H1 (cell line): ENCODE results near the gene ELP4. TPM values are rescaled to one million over a fixed set of nuclear protein-coding genes. Genes with fewer than 3 reads are reported as not detected.

Experiments
- CTCF ChIA-PET: fragments of 300-600 bp; sonication (Branson Sonifier 250); formaldehyde crosslinking; loops from one replicate; lab custom pipeline; 2021; ENCODE audit not compliant: partially characterized antibody; lab: Charles Lee
- POLR2A ChIA-PET: fragments of 300-600 bp; sonication (Branson Sonifier 250); formaldehyde crosslinking; loops from one replicate; lab custom pipeline; 2021; ENCODE audit warnings: inconsistent platforms; ENCODE audit not compliant: partially characterized antibody; lab: Charles Lee
- DNase-seq, 2 experiments: peaks; one replicate each; pipeline versions ENCODE4 v3.0.0 to v3.0.0-alpha.2; 2010 to 2022; ENCODE audit warnings: low spot score in 2 of 2, low read depth in 1 of 2, mixed read lengths in 1 of 2
- FAIRE-seq: peaks from 2 replicates; lab custom pipeline; 2011; peaks lifted over from hg19 to GRCh38; lab: Jason Lieb, UNC
- H2AFZ ChIP-seq: 2 replicates; pipeline ENCODE4 v1.8.1; 2012; ENCODE audit warnings: low read length, inconsistent platforms
- H2AK5ac ChIP-seq: 2 replicates; pipeline ENCODE4 v1.6.1; 2013; ENCODE audit warnings: low read depth, low read length
- H2BK120ac ChIP-seq: replicated peaks from 2 replicates; pipeline ENCODE3; 2013; ENCODE audit warnings: low read depth, low read length, inconsistent platforms
- H2BK12ac ChIP-seq: 2 replicates; pipeline ENCODE4 v1.6.1; 2013; ENCODE audit warnings: low read depth, low read length
- H2BK15ac ChIP-seq: 2 replicates; pipeline ENCODE4 v1.6.1; 2013; ENCODE audit warnings: low read length
- H2BK20ac ChIP-seq: 2 replicates; pipeline ENCODE4 v1.6.1; 2013; ENCODE audit warnings: low read length
- H2BK5ac ChIP-seq: 2 replicates; pipeline ENCODE4 v1.6.1; 2013; ENCODE audit warnings: low read depth, low read length
- H3K14ac ChIP-seq: 2 replicates; pipeline ENCODE4 v1.6.1; 2013; ENCODE audit warnings: inconsistent platforms; ENCODE audit not compliant: insufficient read length
- H3K18ac ChIP-seq: 2 replicates; pipeline ENCODE4 v1.6.1; 2013; ENCODE audit warnings: low read length; ENCODE audit errors: extremely low read depth
- H3K23ac ChIP-seq: 2 replicates; pipeline ENCODE4 v1.6.1; 2013; ENCODE audit warnings: inconsistent platforms; ENCODE audit not compliant: insufficient read length
- H3K23me2 ChIP-seq: 2 replicates; pipeline ENCODE4 v1.6.1; 2013; ENCODE audit warnings: low read depth, low read length
- H3K27ac ChIP-seq: 2 replicates; pipeline ENCODE4 v1.6.1; 2011; ENCODE audit warnings: low read depth, low read length, inconsistent platforms
- H3K27me3 ChIP-seq, 4 experiments: replicated peaks in 1 of 4; 1 replicate in 1 of 4; 2 replicates in 3 of 4; pipeline versions ENCODE4 v1.6.1 to v1.8.1; 2011 to 2013; ENCODE audit warnings: low read length in 3 of 4, mild to moderate bottlenecking in 3 of 4, inconsistent platforms in 2 of 4, mixed read lengths in 2 of 4, moderate library complexity in 1 of 4; ENCODE audit not compliant: control insufficient read depth in 3 of 4, insufficient read depth in 3 of 4; ENCODE audit errors: extremely low read depth in 1 of 4
- H3K36me3 ChIP-seq, 4 experiments: 2 replicates each; pipeline versions ENCODE4 v1.6.1 to v1.8.1; 2011 to 2013; ENCODE audit warnings: mild to moderate bottlenecking in 4 of 4, low read length in 3 of 4, moderate library complexity in 2 of 4, control low read depth in 1 of 4, inconsistent platforms in 1 of 4; ENCODE audit not compliant: insufficient read depth in 4 of 4, control insufficient read depth in 2 of 4
- H3K4ac ChIP-seq: replicated peaks from 2 replicates; pipeline ENCODE3; 2013; ENCODE audit warnings: low read length, low read depth, mixed read lengths, inconsistent platforms; ENCODE audit not compliant: insufficient read length
- H3K4me1 ChIP-seq, 4 experiments: replicated peaks in 1 of 4; 1 replicate in 1 of 4; 2 replicates in 3 of 4; pipeline versions ENCODE4 v1.6.1 to v1.8.1; 2011 to 2013; ENCODE audit warnings: low read length in 3 of 4, inconsistent platforms in 2 of 4, mixed read lengths in 1 of 4; ENCODE audit not compliant: insufficient read depth in 4 of 4, control insufficient read depth in 3 of 4
- H3K4me2 ChIP-seq, 2 experiments: 2 replicates each; pipeline versions ENCODE4 v1.6.1 to v1.8.1; 2011 to 2013; ENCODE audit warnings: low read depth in 2 of 2, low read length in 2 of 2, control low read depth in 1 of 2, inconsistent platforms in 1 of 2, mild to moderate bottlenecking in 1 of 2; ENCODE audit not compliant: insufficient read depth in 1 of 2
- H3K4me3 ChIP-seq, 4 experiments: fragments of 200-600, 300-600 bp in 1 of 4; sonication (generic), shearing (Covaris generic), sonication (Bioruptor Twin) in 1 of 4; 2 replicates each; pipeline versions ENCODE4 v1.5.1 to v1.8.1; 2011 to 2016; ENCODE audit warnings: low read length in 4 of 4, low read depth in 3 of 4, control low read depth in 2 of 4, inconsistent platforms in 2 of 4, mild to moderate bottlenecking in 2 of 4, mixed read lengths in 1 of 4, moderate library complexity in 1 of 4; ENCODE audit not compliant: insufficient read depth in 2 of 4; ENCODE audit errors: extremely low read depth in 1 of 4
- H3K56ac ChIP-seq: replicated peaks from 2 replicates; pipeline ENCODE3; 2013; ENCODE audit warnings: low read depth, mild to moderate bottlenecking, mixed read lengths, low read length, inconsistent platforms; ENCODE audit not compliant: insufficient read length
- H3K79me1 ChIP-seq: 2 replicates; pipeline ENCODE4 v1.6.1; 2013; ENCODE audit warnings: low read depth, low read length, control low read depth
- H3K79me2 ChIP-seq, 2 experiments: 2 replicates each; pipeline versions ENCODE4 v1.6.1 to v1.8.1; 2012 to 2013; ENCODE audit warnings: low read length in 2 of 2, mild to moderate bottlenecking in 2 of 2, inconsistent platforms in 1 of 2; ENCODE audit not compliant: insufficient read depth in 2 of 2, control insufficient read depth in 1 of 2
- H3K9ac ChIP-seq, 4 experiments: replicated peaks in 1 of 4; 1 replicate in 1 of 4; 2 replicates in 3 of 4; pipeline versions ENCODE4 v1.6.1 to v1.8.1; 2011 to 2013; ENCODE audit warnings: low read depth in 3 of 4, low read length in 3 of 4, control low read depth in 2 of 4, mild to moderate bottlenecking in 2 of 4, moderate library complexity in 2 of 4, inconsistent platforms in 1 of 4; ENCODE audit errors: extremely low read depth in 1 of 4
- H3K9me3 ChIP-seq, 2 experiments: 2 replicates each; pipeline versions ENCODE4 v1.6.1 to v1.8.1; 2012 to 2013; ENCODE audit warnings: mild to moderate bottlenecking in 2 of 2, moderate library complexity in 2 of 2, control low read depth in 1 of 2, inconsistent platforms in 1 of 2, low read depth in 1 of 2, low read length in 1 of 2, mixed read lengths in 1 of 2; ENCODE audit not compliant: insufficient read depth in 2 of 2
- H4K20me1 ChIP-seq, 2 experiments: replicated peaks in 1 of 2; 2 replicates each; pipeline versions ENCODE3 to v1.8.1; 2011 to 2013; ENCODE audit warnings: inconsistent platforms in 2 of 2, low read length in 2 of 2, mild to moderate bottlenecking in 1 of 2; ENCODE audit not compliant: insufficient read depth in 2 of 2, control insufficient read depth in 1 of 2
- H4K5ac ChIP-seq: 2 replicates; pipeline ENCODE4 v1.6.1; 2013; ENCODE audit warnings: low read length, low read depth, mixed read lengths, inconsistent platforms; ENCODE audit not compliant: insufficient read length
- H4K8ac ChIP-seq: 2 replicates; pipeline ENCODE4 v1.8.0; 2013; ENCODE audit warnings: mild to moderate bottlenecking, moderate library complexity, low read length, inconsistent platforms; ENCODE audit not compliant: insufficient read depth; ENCODE audit errors: extremely low read depth
- H4K91ac ChIP-seq: replicated peaks from 2 replicates; pipeline ENCODE3; 2013; ENCODE audit warnings: low read length, mixed read lengths, inconsistent platforms; ENCODE audit not compliant: insufficient read length
- ATF3 ChIP-seq: IDR thresholded peaks from 2 replicates; pipeline ENCODE4 v1.6.1; 2011; ENCODE audit warnings: low read depth, mild to moderate bottlenecking, low read length; ENCODE audit not compliant: insufficient read depth
- BCL11A ChIP-seq, 2 experiments: IDR thresholded peaks; one replicate each; pipeline ENCODE4 v1.6.1; 2011; ENCODE audit warnings: low read depth in 2 of 2, low read length in 2 of 2, mild to moderate bottlenecking in 2 of 2
- CREB1 ChIP-seq: IDR thresholded peaks from 2 replicates; pipeline ENCODE4 v1.6.1; 2012; ENCODE audit warnings: inconsistent platforms
- EGR1 ChIP-seq: IDR thresholded peaks from 2 replicates; pipeline ENCODE4 v1.6.1; 2011; ENCODE audit warnings: low read depth, low read length, borderline replicate concordance
- EP300 ChIP-seq, 2 experiments: IDR thresholded peaks; 1 replicate in 1 of 2; 2 replicates in 1 of 2; pipeline ENCODE4 v1.6.1; 2011 to 2012; ENCODE audit warnings: low read depth in 2 of 2, low read length in 2 of 2, mild to moderate bottlenecking in 2 of 2, borderline replicate concordance in 1 of 2, inconsistent platforms in 1 of 2, moderate library complexity in 1 of 2
- GTF2F1 ChIP-seq: IDR thresholded peaks from 2 replicates; pipeline ENCODE4 v1.6.1; 2012; ENCODE audit warnings: low read depth, low read length, improper control_type of control experiment, borderline replicate concordance
- JUN ChIP-seq: IDR thresholded peaks from 2 replicates; pipeline ENCODE4 v1.6.1; 2011; ENCODE audit warnings: low read depth, mild to moderate bottlenecking, improper control_type of control experiment, low read length
- POLR2A ChIP-seq, 2 experiments: IDR thresholded peaks; 1 replicate in 1 of 2; 2 replicates in 1 of 2; pipeline ENCODE4 v1.6.1; 2011; ENCODE audit warnings: low read depth in 2 of 2, low read length in 2 of 2, mild to moderate bottlenecking in 2 of 2; ENCODE audit errors: control extremely low read depth in 1 of 2
- RAD21 ChIP-seq, 2 experiments: IDR thresholded peaks in 1 of 2; conservative IDR thresholded peaks in 1 of 2; 2 replicates each; pipeline ENCODE4 v1.6.1; 2011; ENCODE audit warnings: low read depth in 2 of 2, low read length in 2 of 2, improper control_type of control experiment in 1 of 2, inconsistent platforms in 1 of 2, mild to moderate bottlenecking in 1 of 2, moderate library complexity in 1 of 2
- RBBP5 ChIP-seq: IDR thresholded peaks from 2 replicates; pipeline ENCODE4 v1.7.1; 2012; ENCODE audit warnings: low read depth, mild to moderate bottlenecking, inconsistent platforms, low read length, moderate library complexity, borderline replicate concordance
- SIN3A ChIP-seq, 2 experiments: IDR thresholded peaks in 1 of 2; conservative IDR thresholded peaks in 1 of 2; 2 replicates each; pipeline ENCODE4 v1.6.1; 2011 to 2012; ENCODE audit warnings: low read length in 2 of 2, improper control_type of control experiment in 1 of 2, low read depth in 1 of 2, mild to moderate bottlenecking in 1 of 2
- TAF7 ChIP-seq: optimal IDR thresholded peaks from 2 replicates; pipeline ENCODE3; 2011; ENCODE audit warnings: low read depth, mild to moderate bottlenecking, inconsistent platforms, low read length, moderate library complexity, borderline replicate concordance
- YY1 ChIP-seq: IDR thresholded peaks from 2 replicates; pipeline ENCODE4 v1.6.1; 2011; ENCODE audit warnings: low read depth, mild to moderate bottlenecking, low read length
- ZNF274 ChIP-seq: IDR thresholded peaks from 2 replicates; pipeline ENCODE4 v1.7.0; 2012; ENCODE audit warnings: low read length, borderline replicate concordance; ENCODE audit errors: extremely low read depth
- polyA plus RNA-seq, 7 experiments: library from polyadenylated mRNA; depleted of rRNA in 3 of 7; stranded (reverse) in 5 of 7; unstranded in 2 of 7; fragments of >200 nt in 5 of 7; fragments of 200-250 nt in 2 of 7; gene quantifications; 1 replicate in 5 of 7; 2 replicates in 1 of 7; 4 replicates in 1 of 7; pipeline versions ENCODE4 v1.2.1 to v1.2.3, GENCODE V29; 2011 to 2013; ENCODE audit warnings: missing spikeins in 2 of 7, mixed read lengths in 2 of 7
- total RNA-seq: library from RNA; stranded (reverse); fragmentation: NEBNext Ultra II Directional; extraction: Animal tissue kit (Norgen Biotek cat#: 25700); gene quantifications from 2 replicates; pipeline ENCODE4 v1.2.1, GENCODE V29; 2021

The ELP4 gene
- total and polyA plus RNA-seq, 2 of the 8 experiments (the other 6 are each of a cell fraction or from before 2014, with no cell fraction given): 14.0 to 18.6 TPM

DNA sequence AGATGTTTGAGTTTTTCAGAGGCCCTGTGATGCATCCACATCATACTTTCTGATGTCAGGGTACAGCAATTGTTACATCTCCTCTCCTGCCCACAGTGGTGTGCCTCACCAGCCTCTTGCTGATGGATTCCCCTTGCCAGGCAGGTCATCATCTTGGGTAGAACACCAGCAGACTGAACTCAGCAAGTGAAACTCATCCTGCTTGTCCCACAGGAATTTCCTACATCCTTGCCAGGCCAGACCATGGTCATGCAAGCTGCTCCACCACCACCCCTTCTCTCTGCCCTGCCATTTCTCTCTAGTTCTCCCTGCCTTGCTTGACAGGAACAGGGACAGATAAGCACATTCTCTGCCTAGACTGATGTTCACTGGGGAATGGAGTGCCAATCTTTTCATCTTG, 215.6 kb downstream of the ELP4 start:
- Histone ChIP-seq H2AK5ac (no peak overlapping the region), H3K27me3 (no peaks in the 10 kb centered on the region), H3K36me3 (no peaks in the 10 kb centered on the region), H3K9me3 (no peaks in the 10 kb centered on the region), H2BK120ac (no peak overlapping the region), H3K79me2 (no peaks in the 10 kb centered on the region), H2BK15ac (no peak overlapping the region), H4K20me1 (no peaks in the 10 kb centered on the region), H3K4me3 (no peak overlapping the region), H2BK20ac (no peak overlapping the region), H3K4ac (no peak overlapping the region), H3K23ac (no peak overlapping the region), H3K14ac (no peak overlapping the region), H3K18ac (no peak overlapping the region), H3K56ac (no peak overlapping the region), H3K4me2 (no peak overlapping the region), H4K5ac (no peak overlapping the region), H3K27ac (no peak overlapping the region), H2BK12ac (no peak overlapping the region), H4K91ac (no peak overlapping the region), H4K8ac (no peak overlapping the region), H2BK5ac (no peak overlapping the region), H2AFZ (no peak overlapping the region), H3K23me2 (no peaks in the 10 kb centered on the region; the same call in 1 of the 2 replicates), H3K9ac (no peak overlapping the region), H3K79me1 (no peaks in the 10 kb centered on the region), H3K4me1 (peaks cover 2 to 9% (median 4%) of the 10 kb centered on the region in 4 experiments; a peak in 3 of 7 replicates)
- TF ChIP-seq ATF3 (no peak), POLR2A (IDR thresholded peaks at IDR 0.05; ENCODE audit: control extremely low read depth in 1 of 2, low read depth in 2 of 2, low read length in 2 of 2) (no peak), JUN (no peak), RAD21 (IDR thresholded peaks at IDR 0.05 in 1 of 2, conservative IDR thresholded peaks at IDR 0.05 in 1 of 2; ENCODE audit: low read depth in 2 of 2, low read length in 2 of 2) (no peak), ZNF274 (no peak), CREB1 (no peak), EGR1 (no peak), SIN3A (conservative IDR thresholded peaks at IDR 0.05 in 1 of 2, IDR thresholded peaks at IDR 0.05 in 1 of 2; ENCODE audit: low read depth in 1 of 2, low read length in 2 of 2) (no peak), RBBP5 (no peak), YY1 (no peak), GTF2F1 (no peak), BCL11A (IDR thresholded peaks at IDR 0.05; ENCODE audit: low read depth in 2 of 2, low read length in 2 of 2) (no peak), EP300 (IDR thresholded peaks at IDR 0.05; ENCODE audit: borderline replicate concordance in 1 of 2, low read depth in 2 of 2, low read length in 2 of 2) (no peak), TAF7 (no peak)
- no peak for FAIRE-seq
- ChIA-PET CTCF (interaction anchor here (0.9 kb wide), 1 partner anchor 10 kb away, joined by 3 read pairs; no protein-coding TSS in a partner anchor), POLR2A (no interaction called here)
- no peak for DNase-seq
